ENCODE data around the gene AUTS2. TPM values are rescaled to one million over a fixed set of nuclear protein-coding genes. Genes with fewer than 3 reads are reported as not detected.

AUTS2 gene
- total RNA-seq, 1 donor from 2014 or later: 56.0 TPM

- H3K27me3 ChIP-seq: no peaks in the 10 kb centered on the region
- no peaks in the 10 kb centered on the region for H3K36me3 ChIP-seq
- no peaks in the 10 kb centered on the region for H3K9me3 ChIP-seq
- H3K27ac ChIP-seq: no peak overlapping the region
- intact Hi-C loops (cut with DNase I): no loop called here
- H3K4me3 ChIP-seq: no peak overlapping the region
- H3K4me1 ChIP-seq: no peaks in the 10 kb centered on the region
- no peak for DNase-seq
- TF ChIP-seq CTCF (IDR thresholded peaks at IDR 0.05): no peak
- peak; percentile 24 for ATAC-seq
Measured at GRCh38 chr7:70434376-70434775, 836.1 kb downstream of the AUTS2 start.

GRCh38 chr7:70434821-70435220, 836.5 kb downstream of the AUTS2 start:
- no peak for TF ChIP-seq CTCF (IDR thresholded peaks at IDR 0.05)
- no peaks in the 10 kb centered on the region for H3K9me3 ChIP-seq
- DNase-seq (no peak), ATAC-seq (no peak)
- intact Hi-C loops (cut with DNase I): no loop called here
- H3K4me1 ChIP-seq: no peaks in the 10 kb centered on the region
- no peak overlapping the region for H3K27ac ChIP-seq
- H3K4me3 ChIP-seq: no peak overlapping the region
- H3K27me3 ChIP-seq: no peaks in the 10 kb centered on the region
- H3K36me3 ChIP-seq: no peaks in the 10 kb centered on the region

- intact Hi-C loops (cut with DNase I): no loop called here
- Histone ChIP-seq H3K27me3 (no peaks in the 10 kb centered on the region), H3K4me3 (no peak overlapping the region), H3K9me3 (no peaks in the 10 kb centered on the region), H3K27ac (no peak overlapping the region), H3K4me1 (no peaks in the 10 kb centered on the region), H3K36me3 (no peaks in the 10 kb centered on the region)
- DNase-seq (no peak), ATAC-seq (no peak)
- TF ChIP-seq CTCF (IDR thresholded peaks at IDR 0.05): no peak
Measured at GRCh38 chr7:70435634-70436033, 837.4 kb downstream of the AUTS2 start.

GRCh38 chr7:70436790-70437350, 838.6 kb downstream of the AUTS2 start:
- DNase-seq (no peak), ATAC-seq (no peak)
- H3K27me3 ChIP-seq: no peaks in the 10 kb centered on the region
- H3K36me3 ChIP-seq: no peaks in the 10 kb centered on the region
- intact Hi-C loops (cut with DNase I): no loop called here
- H3K9me3 ChIP-seq: no peaks in the 10 kb centered on the region
- H3K4me1 ChIP-seq: no peaks in the 10 kb centered on the region
- H3K4me3 ChIP-seq: no peak overlapping the region
- TF ChIP-seq CTCF (IDR thresholded peaks at IDR 0.05): no peak
- no peak overlapping the region for H3K27ac ChIP-seq

- intact Hi-C loops (cut with DNase I): no loop called here
- Histone ChIP-seq H3K9me3 (no peaks in the 10 kb centered on the region), H3K36me3 (no peaks in the 10 kb centered on the region), H3K27me3 (no peaks in the 10 kb centered on the region), H3K27ac (no peak overlapping the region), H3K4me1 (no peaks in the 10 kb centered on the region), H3K4me3 (no peak overlapping the region)
- TF ChIP-seq CTCF (IDR thresholded peaks at IDR 0.05): no peak
- ATAC-seq (no peak), DNase-seq (no peak)
Measured at GRCh38 chr7:70439651-70440050, 841.4 kb downstream of the AUTS2 start.
